ENCODE data around the gene ZNF829.
A peak's percentile ranks its signal among the peaks of the same experiment; 100 is the strongest.

GRCh38 chr19:36915992-36916830 is at the start of gene ZNF829, which contains the start of gene ZNF568:
- peak; percentile 16 for TF ChIP-seq CTCF (IDR thresholded peaks at IDR 0.05; ENCODE audit: low read depth, low read length)
- no peak for TF ChIP-seq POLR2A (IDR thresholded peaks at IDR 0.05; ENCODE audit: extremely low read depth, insufficient read length)
- TF ChIP-seq MAX (IDR thresholded peaks at IDR 0.05; ENCODE audit: low read depth, low read length): no peak
- no peak for TF ChIP-seq MYC (IDR thresholded peaks at IDR 0.05; ENCODE audit: low read depth, low read length)
